ENCODE results near the gene CD96. TPM values are rescaled to one million over a fixed set of nuclear protein-coding genes. Genes with fewer than 3 reads are reported as not detected.

CD96 gene
- total RNA-seq, 1 donor from 2014 or later, result not detected

DNA sequence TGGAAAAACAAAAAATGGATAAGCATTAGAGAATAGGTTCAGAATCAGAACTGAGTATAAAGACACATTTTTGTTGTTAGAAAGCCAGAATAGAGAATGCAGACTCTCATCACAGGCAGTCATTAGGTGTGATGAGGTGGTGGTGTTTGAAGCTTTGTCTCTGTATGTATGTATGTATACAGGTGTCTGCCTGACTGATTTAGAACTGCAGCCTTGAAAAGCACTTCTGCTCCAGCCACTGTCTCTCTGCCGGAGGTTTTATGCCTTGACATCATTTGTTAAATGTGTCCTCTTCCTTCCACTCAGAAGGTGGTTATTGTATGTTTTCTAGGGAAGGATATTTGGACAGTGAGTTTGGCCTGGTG lies 133.8 kb downstream of the CD96 start:
- peaks cover 2% of the 10 kb centered on the region for H3K27me3 Mint-ChIP-seq (ENCODE audit: unreplicated experiment)
- H3K4me3 Mint-ChIP-seq (ENCODE audit: unreplicated experiment), result peak overlapping the region; percentile 95
- TF ChIP-seq, protein P1, sequence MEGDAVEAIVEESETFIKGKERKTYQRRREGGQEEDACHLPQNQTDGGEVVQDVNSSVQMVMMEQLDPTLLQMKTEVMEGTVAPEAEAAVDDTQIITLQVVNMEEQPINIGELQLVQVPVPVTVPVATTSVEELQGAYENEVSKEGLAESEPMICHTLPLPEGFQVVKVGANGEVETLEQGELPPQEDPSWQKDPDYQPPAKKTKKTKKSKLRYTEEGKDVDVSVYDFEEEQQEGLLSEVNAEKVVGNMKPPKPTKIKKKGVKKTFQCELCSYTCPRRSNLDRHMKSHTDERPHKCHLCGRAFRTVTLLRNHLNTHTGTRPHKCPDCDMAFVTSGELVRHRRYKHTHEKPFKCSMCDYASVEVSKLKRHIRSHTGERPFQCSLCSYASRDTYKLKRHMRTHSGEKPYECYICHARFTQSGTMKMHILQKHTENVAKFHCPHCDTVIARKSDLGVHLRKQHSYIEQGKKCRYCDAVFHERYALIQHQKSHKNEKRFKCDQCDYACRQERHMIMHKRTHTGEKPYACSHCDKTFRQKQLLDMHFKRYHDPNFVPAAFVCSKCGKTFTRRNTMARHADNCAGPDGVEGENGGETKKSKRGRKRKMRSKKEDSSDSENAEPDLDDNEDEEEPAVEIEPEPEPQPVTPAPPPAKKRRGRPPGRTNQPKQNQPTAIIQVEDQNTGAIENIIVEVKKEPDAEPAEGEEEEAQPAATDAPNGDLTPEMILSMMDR (IDR thresholded peaks at IDR 0.05), result no peak
- no peaks in the 10 kb centered on the region for H3K36me3 Mint-ChIP-seq (ENCODE audit: unreplicated experiment)
- no peak for DNase-seq (ENCODE audit: extremely low spot score, unreplicated experiment)
- no peaks in the 10 kb centered on the region for H3K9me3 Mint-ChIP-seq (ENCODE audit: unreplicated experiment)
- no peak overlapping the region for H3K27ac Mint-ChIP-seq (ENCODE audit: unreplicated experiment)
- peaks cover 27% of the 10 kb centered on the region for H3K4me1 Mint-ChIP-seq (ENCODE audit: unreplicated experiment)

- TF ChIP-seq, protein P1 (IDR thresholded peaks at IDR 0.05), result no peak
- no peak for DNase-seq (ENCODE audit: extremely low spot score, unreplicated experiment)
- Mint-ChIP-seq H3K27ac (ENCODE audit: unreplicated experiment) (no peak overlapping the region), H3K4me3 (ENCODE audit: unreplicated experiment) (no peak overlapping the region), H3K4me1 (ENCODE audit: unreplicated experiment) (peaks cover 27% of the 10 kb centered on the region), H3K36me3 (ENCODE audit: unreplicated experiment) (no peaks in the 10 kb centered on the region), H3K27me3 (ENCODE audit: unreplicated experiment) (peaks cover 2% of the 10 kb centered on the region), H3K9me3 (ENCODE audit: unreplicated experiment) (no peaks in the 10 kb centered on the region)
Observed at GRCh38 chr3:111676211-111677006, 134.4 kb downstream of the CD96 start.

DNA sequence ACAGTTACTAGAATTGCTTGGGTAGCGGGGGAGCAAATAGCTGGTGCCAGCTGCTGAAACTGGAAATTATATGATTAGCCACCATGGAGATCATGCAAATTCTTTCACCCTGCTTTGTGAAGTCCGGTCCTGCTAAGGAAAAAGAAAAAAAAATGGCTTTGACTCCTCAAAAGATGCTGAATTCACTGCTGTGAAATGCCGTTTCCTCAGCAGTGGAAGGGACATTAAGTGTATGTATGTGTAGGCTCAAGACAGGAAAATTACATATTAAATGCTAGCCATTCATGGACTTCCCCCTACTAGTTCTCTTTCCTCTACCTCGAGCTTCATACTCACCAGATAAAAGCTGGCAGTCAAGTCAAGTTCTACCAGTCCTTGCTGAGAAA lies 135.0 kb downstream of the CD96 start:
- H3K4me1 Mint-ChIP-seq (ENCODE audit: unreplicated experiment), result peaks cover 27% of the 10 kb centered on the region
- TF ChIP-seq, protein P1 (IDR thresholded peaks at IDR 0.05), result no peak
- H3K9me3 Mint-ChIP-seq (ENCODE audit: unreplicated experiment), result no peaks in the 10 kb centered on the region
- no peak overlapping the region for H3K27ac Mint-ChIP-seq (ENCODE audit: unreplicated experiment)
- DNase-seq (ENCODE audit: extremely low spot score, unreplicated experiment), result no peak
- H3K4me3 Mint-ChIP-seq (ENCODE audit: unreplicated experiment), result no peak overlapping the region
- no peaks in the 10 kb centered on the region for H3K36me3 Mint-ChIP-seq (ENCODE audit: unreplicated experiment)
- H3K27me3 Mint-ChIP-seq (ENCODE audit: unreplicated experiment), result peaks cover 2% of the 10 kb centered on the region

DNA sequence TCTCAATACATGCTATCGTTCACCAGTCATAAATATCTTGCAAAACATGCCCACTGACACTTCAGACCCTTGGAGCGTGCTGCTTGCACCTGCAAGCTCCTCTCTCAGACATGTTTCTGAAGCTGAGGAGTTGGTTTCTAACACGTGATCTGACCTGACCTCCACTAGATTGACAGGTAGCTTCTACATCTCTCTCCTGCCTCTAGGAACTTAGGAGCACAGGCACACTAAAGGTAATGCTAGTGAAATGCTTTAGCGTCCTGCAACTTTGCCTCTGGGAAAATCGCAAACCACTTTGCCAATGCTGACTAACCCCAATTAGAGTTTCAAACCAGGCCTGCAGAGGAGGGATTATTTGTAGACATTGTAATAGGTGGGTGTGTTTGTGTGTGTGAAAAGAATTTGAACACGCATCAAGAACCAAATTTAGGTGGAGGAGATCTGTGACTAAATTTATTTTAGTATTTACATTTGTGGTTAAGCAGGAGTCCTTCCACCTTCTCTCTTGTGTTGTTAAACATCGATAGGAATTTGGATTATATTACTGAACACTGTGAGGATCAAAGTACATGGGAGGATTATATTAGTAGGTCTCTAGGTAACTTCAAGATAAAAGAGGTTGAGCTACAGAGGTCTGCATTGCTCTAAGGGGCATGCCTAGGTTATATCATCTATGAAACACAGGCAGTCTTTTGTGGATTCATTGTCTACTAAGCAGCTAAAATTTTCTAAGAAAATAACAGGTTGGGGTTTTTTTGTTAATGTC lies 139.8 kb downstream of the CD96 start:
- no peaks in the 10 kb centered on the region for H3K4me1 Mint-ChIP-seq (ENCODE audit: unreplicated experiment)
- TF ChIP-seq, protein P1 (IDR thresholded peaks at IDR 0.05), result no peak
- DNase-seq (ENCODE audit: extremely low spot score, unreplicated experiment), result no peak
- H3K36me3 Mint-ChIP-seq (ENCODE audit: unreplicated experiment), result no peaks in the 10 kb centered on the region
- H3K27ac Mint-ChIP-seq (ENCODE audit: unreplicated experiment), result no peak overlapping the region
- no peaks in the 10 kb centered on the region for H3K9me3 Mint-ChIP-seq (ENCODE audit: unreplicated experiment)
- no peak overlapping the region for H3K4me3 Mint-ChIP-seq (ENCODE audit: unreplicated experiment)
- peaks cover 2% of the 10 kb centered on the region for H3K27me3 Mint-ChIP-seq (ENCODE audit: unreplicated experiment)

DNA sequence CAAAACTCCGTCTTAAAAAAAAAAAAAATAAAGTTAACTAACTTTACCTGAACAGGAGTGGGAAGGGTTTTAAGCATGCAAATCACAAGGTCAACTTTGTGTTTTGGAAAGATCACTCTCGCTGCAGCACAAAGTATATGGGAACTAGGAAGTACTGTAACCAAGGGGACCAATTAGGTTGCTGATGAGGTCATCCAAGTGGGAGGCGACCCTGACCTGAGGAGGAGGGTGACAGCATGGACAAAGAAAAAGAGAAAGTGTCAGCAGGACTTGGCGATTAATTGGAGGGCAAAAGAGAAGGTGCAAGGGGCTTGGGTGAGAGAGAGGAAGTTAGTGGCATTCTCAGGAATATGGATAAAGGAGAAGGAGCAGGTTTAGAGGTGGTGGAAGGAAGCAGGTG lies 142.6 kb downstream of the CD96 start:
- TF ChIP-seq, protein P1 (IDR thresholded peaks at IDR 0.05), result no peak
- Mint-ChIP-seq H3K4me3 (ENCODE audit: unreplicated experiment) (no peak overlapping the region), H3K36me3 (ENCODE audit: unreplicated experiment) (no peaks in the 10 kb centered on the region), H3K27ac (ENCODE audit: unreplicated experiment) (no peak overlapping the region), H3K27me3 (ENCODE audit: unreplicated experiment) (peaks cover 2% of the 10 kb centered on the region), H3K4me1 (ENCODE audit: unreplicated experiment) (no peaks in the 10 kb centered on the region), H3K9me3 (ENCODE audit: unreplicated experiment) (no peaks in the 10 kb centered on the region)
- no peak for DNase-seq (ENCODE audit: extremely low spot score, unreplicated experiment)
